WI38 (cell line): ENCODE results near the gene TNRC6B.

Experiments used
- H3K4me3 ChIP-seq: 2 replicates; pipeline ENCODE4 v1.5.1; 2011; ENCODE audit warnings: low read depth, mild to moderate bottlenecking, control low read depth, low read length
- CTCF ChIP-seq: IDR thresholded peaks from 2 replicates; pipeline ENCODE4 v1.5.1; 2012; ENCODE audit warnings: low read depth, mild to moderate bottlenecking, control low read depth, low read length

Gene TNRC6B

GRCh38 chr22:40258017-40258416 lies 80.3 kb downstream of the TNRC6B start:
- no peak for TF ChIP-seq CTCF

GRCh38 chr22:40258501-40258915 lies 80.8 kb downstream of the TNRC6B start:
- H3K4me3 ChIP-seq = no peak overlapping the region
- TF ChIP-seq CTCF = no peak

More at GRCh38 chr22:40258017-40258416, 80.3 kb downstream of the TNRC6B start:
- H3K4me3 ChIP-seq = no peak overlapping the region

- no peak for TF ChIP-seq CTCF
- H3K4me3 ChIP-seq = no peak overlapping the region
These were observed 84.1 kb downstream of the TNRC6B start for GRCh38 chr22:40261783-40262182.

GRCh38 chr22:40263191-40263590 lies 85.5 kb downstream of the TNRC6B start:
- H3K4me3 ChIP-seq = no peak overlapping the region
- no peak for TF ChIP-seq CTCF

- H3K4me3 ChIP-seq = no peak overlapping the region
- no peak for TF ChIP-seq CTCF
These were observed 88.1 kb downstream of the TNRC6B start for GRCh38 chr22:40265783-40266182.

GRCh38 chr22:40270031-40270430 lies 92.3 kb downstream of the TNRC6B start:
- no peak for TF ChIP-seq CTCF
- H3K4me3 ChIP-seq = no peak overlapping the region

- no peak for TF ChIP-seq CTCF
- no peak overlapping the region for H3K4me3 ChIP-seq
These were observed 93.1 kb downstream of the TNRC6B start for GRCh38 chr22:40270748-40271373.
